Measurements from ENCODE around the gene SPTBN1.

Gene SPTBN1

GRCh38 chr2:54439582-54439981, 16.5 kb upstream of the SPTBN1 start:
- WGBS (ENCODE audit: extremely low coverage, insufficient coverage, insufficient read length): no CpG with 5 or more reads among the region's 4 CpGs
- no peak overlapping the region for H4K8ac ChIP-seq (ENCODE audit: low read depth, low read length)

GRCh38 chr2:54440050-54440449, 16.1 kb upstream of the SPTBN1 start:
- Histone ChIP-seq H4K91ac (ENCODE audit: low read depth, low read length) (no peak overlapping the region), H4K8ac (ENCODE audit: low read depth, low read length) (no peak overlapping the region), H3K36me3 (ENCODE audit: control insufficient read depth in 1 of 2, insufficient read depth in 2 of 2, low read length in 2 of 2) (no peaks in the 10 kb centered on the region), H3K79me1 (ENCODE audit: low read length) (no peaks in the 10 kb centered on the region), H3K4ac (ENCODE audit: low read depth, low read length) (no peak overlapping the region), H3K9ac (ENCODE audit: low read length) (no peak overlapping the region), H2BK12ac (ENCODE audit: low read length) (no peak overlapping the region), H3K23ac (ENCODE audit: low read length) (no peak overlapping the region), H4K12ac (ENCODE audit: low read depth, low read length) (no peak overlapping the region), H3K9me3 (ENCODE audit: insufficient read depth, low read depth, low read length) (no peaks in the 10 kb centered on the region), H2BK5ac (ENCODE audit: low read depth, low read length, poor library complexity) (no peak overlapping the region), H3K27me3 (ENCODE audit: insufficient read depth, low read length) (no peaks in the 10 kb centered on the region), H3K4me2 (ENCODE audit: low read length) (no peak overlapping the region), H3K4me1 (ENCODE audit: control insufficient read depth in 1 of 2, insufficient read depth in 2 of 2, low read length in 2 of 2) (no peaks in the 10 kb centered on the region), H3K18ac (ENCODE audit: low read length) (no peak overlapping the region), H3K27ac (ENCODE audit: low read depth, low read length) (no peak overlapping the region), H3K79me2 (ENCODE audit: control insufficient read depth, insufficient read depth, low read length, poor library complexity) (no peaks in the 10 kb centered on the region), H2AK5ac (ENCODE audit: low read length) (no peak overlapping the region), H2AFZ (ENCODE audit: insufficient read depth, low read length, poor library complexity) (no peak overlapping the region), H3K14ac (ENCODE audit: low read length) (no peak overlapping the region), H2BK120ac (ENCODE audit: insufficient read depth, low read length, poor library complexity) (no peak overlapping the region), H3K4me3 (ENCODE audit: low read depth, low read length) (no peak overlapping the region)
- no CpG with 5 or more reads among the region's 2 CpGs for WGBS (ENCODE audit: extremely low coverage, insufficient coverage, insufficient read length)
- DNase-seq: no peak

More at GRCh38 chr2:54439582-54439981, 16.5 kb upstream of the SPTBN1 start:
- no peaks in the 10 kb centered on the region for H3K4me1 ChIP-seq (ENCODE audit: control insufficient read depth in 1 of 2, insufficient read depth in 2 of 2, low read length in 2 of 2)
- no peaks in the 10 kb centered on the region for H3K9me3 ChIP-seq (ENCODE audit: insufficient read depth, low read depth, low read length)
- H3K36me3 ChIP-seq (ENCODE audit: control insufficient read depth in 1 of 2, insufficient read depth in 2 of 2, low read length in 2 of 2): no peaks in the 10 kb centered on the region
- H3K9ac ChIP-seq (ENCODE audit: low read length): no peak overlapping the region
- no peak overlapping the region for H3K18ac ChIP-seq (ENCODE audit: low read length)
- no peak overlapping the region for H3K23ac ChIP-seq (ENCODE audit: low read length)
- no peak overlapping the region for H4K12ac ChIP-seq (ENCODE audit: low read depth, low read length)
- no peak overlapping the region for H2BK5ac ChIP-seq (ENCODE audit: low read depth, low read length, poor library complexity)
- no peak overlapping the region for H4K91ac ChIP-seq (ENCODE audit: low read depth, low read length)
- H2AK5ac ChIP-seq (ENCODE audit: low read length): no peak overlapping the region
- H3K79me2 ChIP-seq (ENCODE audit: control insufficient read depth, insufficient read depth, low read length, poor library complexity): no peaks in the 10 kb centered on the region
- H2BK12ac ChIP-seq (ENCODE audit: low read length): no peak overlapping the region
- no peak overlapping the region for H2BK120ac ChIP-seq (ENCODE audit: insufficient read depth, low read length, poor library complexity)
- H3K79me1 ChIP-seq (ENCODE audit: low read length): no peaks in the 10 kb centered on the region
- H3K14ac ChIP-seq (ENCODE audit: low read length): no peak overlapping the region
- no peak overlapping the region for H3K4ac ChIP-seq (ENCODE audit: low read depth, low read length)
- no peak overlapping the region for H3K4me3 ChIP-seq (ENCODE audit: low read depth, low read length)
- H2AFZ ChIP-seq (ENCODE audit: insufficient read depth, low read length, poor library complexity): no peak overlapping the region
- H3K27me3 ChIP-seq (ENCODE audit: insufficient read depth, low read length): no peaks in the 10 kb centered on the region
- no peak overlapping the region for H3K27ac ChIP-seq (ENCODE audit: low read depth, low read length)
- no peak for DNase-seq
- H3K4me2 ChIP-seq (ENCODE audit: low read length): no peak overlapping the region

GRCh38 chr2:54444503-54444902, 11.6 kb upstream of the SPTBN1 start:
- Histone ChIP-seq H3K14ac (ENCODE audit: low read length) (no peak overlapping the region), H3K27me3 (ENCODE audit: insufficient read depth, low read length) (no peaks in the 10 kb centered on the region), H3K4me1 (ENCODE audit: control insufficient read depth in 1 of 2, insufficient read depth in 2 of 2, low read length in 2 of 2) (no peaks in the 10 kb centered on the region), H3K79me2 (ENCODE audit: control insufficient read depth, insufficient read depth, low read length, poor library complexity) (no peaks in the 10 kb centered on the region), H3K18ac (ENCODE audit: low read length) (no peak overlapping the region), H3K9ac (ENCODE audit: low read length) (no peak overlapping the region), H2BK5ac (ENCODE audit: low read depth, low read length, poor library complexity) (no peak overlapping the region), H4K8ac (ENCODE audit: low read depth, low read length) (no peak overlapping the region), H4K91ac (ENCODE audit: low read depth, low read length) (no peak overlapping the region), H2BK120ac (ENCODE audit: insufficient read depth, low read length, poor library complexity) (no peak overlapping the region), H4K12ac (ENCODE audit: low read depth, low read length) (no peak overlapping the region), H3K4me3 (ENCODE audit: low read depth, low read length) (no peak overlapping the region), H3K4me2 (ENCODE audit: low read length) (no peak overlapping the region), H3K23ac (ENCODE audit: low read length) (no peak overlapping the region), H3K9me3 (ENCODE audit: insufficient read depth, low read depth, low read length) (no peaks in the 10 kb centered on the region), H3K4ac (ENCODE audit: low read depth, low read length) (no peak overlapping the region), H2BK12ac (ENCODE audit: low read length) (no peak overlapping the region), H3K79me1 (ENCODE audit: low read length) (no peaks in the 10 kb centered on the region), H3K36me3 (ENCODE audit: control insufficient read depth in 1 of 2, insufficient read depth in 2 of 2, low read length in 2 of 2) (no peaks in the 10 kb centered on the region), H2AFZ (ENCODE audit: insufficient read depth, low read length, poor library complexity) (no peak overlapping the region), H3K27ac (ENCODE audit: low read depth, low read length) (no peak overlapping the region), H2AK5ac (ENCODE audit: low read length) (no peak overlapping the region)
- WGBS (ENCODE audit: extremely low coverage, insufficient coverage, insufficient read length): no CpG with 5 or more reads among the region's 1 CpG
- DNase-seq: no peak

- Histone ChIP-seq H3K18ac (ENCODE audit: low read length) (no peak overlapping the region), H3K9ac (ENCODE audit: low read length) (no peak overlapping the region), H3K4me1 (ENCODE audit: control insufficient read depth in 1 of 2, insufficient read depth in 2 of 2, low read length in 2 of 2) (no peaks in the 10 kb centered on the region), H4K8ac (ENCODE audit: low read depth, low read length) (no peak overlapping the region), H3K4me2 (ENCODE audit: low read length) (no peak overlapping the region), H2AK5ac (ENCODE audit: low read length) (no peak overlapping the region), H3K4ac (ENCODE audit: low read depth, low read length) (no peak overlapping the region), H3K4me3 (ENCODE audit: low read depth, low read length) (no peak overlapping the region), H2BK5ac (ENCODE audit: low read depth, low read length, poor library complexity) (no peak overlapping the region), H3K23ac (ENCODE audit: low read length) (no peak overlapping the region), H4K12ac (ENCODE audit: low read depth, low read length) (no peak overlapping the region), H3K27ac (ENCODE audit: low read depth, low read length) (no peak overlapping the region), H3K27me3 (ENCODE audit: insufficient read depth, low read length) (no peaks in the 10 kb centered on the region), H2AFZ (ENCODE audit: insufficient read depth, low read length, poor library complexity) (no peak overlapping the region), H2BK120ac (ENCODE audit: insufficient read depth, low read length, poor library complexity) (no peak overlapping the region), H3K36me3 (ENCODE audit: control insufficient read depth in 1 of 2, insufficient read depth in 2 of 2, low read length in 2 of 2) (no peaks in the 10 kb centered on the region), H3K14ac (ENCODE audit: low read length) (no peak overlapping the region), H3K79me1 (ENCODE audit: low read length) (no peaks in the 10 kb centered on the region), H2BK12ac (ENCODE audit: low read length) (no peak overlapping the region), H3K9me3 (ENCODE audit: insufficient read depth, low read depth, low read length) (no peaks in the 10 kb centered on the region), H4K91ac (ENCODE audit: low read depth, low read length) (no peak overlapping the region), H3K79me2 (ENCODE audit: control insufficient read depth, insufficient read depth, low read length, poor library complexity) (no peaks in the 10 kb centered on the region)
- no peak for DNase-seq
These were observed 10.0 kb upstream of the SPTBN1 start for GRCh38 chr2:54446122-54446521.
